ENCODE data around the gene TMEM242. TPM values are rescaled to one million over a fixed set of nuclear protein-coding genes. Genes with fewer than 3 reads are reported as not detected.

Gene TMEM242
- total RNA-seq = 6.0 and 6.6 TPM in 2 replicates

GRCh38 chr6:157323255-157323965 is at the start of gene TMEM242:
Gene TMEM242 (minus strand): TSS chr6:157323519. CDS start chr6:157323499, 20 bp downstream.

Other genes starting within 250 kb of the TMEM242 start
- gene ZDHHC14, start 57.7 kb upstream of the TMEM242 start, total RNA-seq = 19.2 and 35.7 TPM in 2 replicates

Data from dermis lymphatic vessel endothelial cell (primary cell).